H1 (cell line): ENCODE measurements around the gene SKP1. TPM values are rescaled to one million over a fixed set of nuclear protein-coding genes. Genes with fewer than 3 reads are reported as not detected.

Experiments
- CTCF ChIA-PET: fragments of 300-600 bp; sonication (Branson Sonifier 250); formaldehyde crosslinking; loops from one replicate; lab custom pipeline; 2021; ENCODE audit not compliant: partially characterized antibody; lab: Charles Lee
- POLR2A ChIA-PET: fragments of 300-600 bp; sonication (Branson Sonifier 250); formaldehyde crosslinking; loops from one replicate; lab custom pipeline; 2021; ENCODE audit warnings: inconsistent platforms; ENCODE audit not compliant: partially characterized antibody; lab: Charles Lee
- DNase-seq, 2 experiments: peaks; one replicate each; pipeline versions ENCODE4 v3.0.0 to v3.0.0-alpha.2; 2010 to 2022; ENCODE audit warnings: low spot score in 2 of 2, low read depth in 1 of 2, mixed read lengths in 1 of 2
- FAIRE-seq: peaks from 2 replicates; lab custom pipeline; 2011; peaks lifted over from hg19 to GRCh38; lab: Jason Lieb, UNC
- H2AFZ ChIP-seq: 2 replicates; pipeline ENCODE4 v1.8.1; 2012; ENCODE audit warnings: low read length, inconsistent platforms
- H2AK5ac ChIP-seq: 2 replicates; pipeline ENCODE4 v1.6.1; 2013; ENCODE audit warnings: low read depth, low read length
- H2BK120ac ChIP-seq: replicated peaks from 2 replicates; pipeline ENCODE3; 2013; ENCODE audit warnings: low read depth, low read length, inconsistent platforms
- H2BK12ac ChIP-seq: 2 replicates; pipeline ENCODE4 v1.6.1; 2013; ENCODE audit warnings: low read depth, low read length
- H2BK15ac ChIP-seq: 2 replicates; pipeline ENCODE4 v1.6.1; 2013; ENCODE audit warnings: low read length
- H2BK20ac ChIP-seq: 2 replicates; pipeline ENCODE4 v1.6.1; 2013; ENCODE audit warnings: low read length
- H2BK5ac ChIP-seq: 2 replicates; pipeline ENCODE4 v1.6.1; 2013; ENCODE audit warnings: low read depth, low read length
- H3K14ac ChIP-seq: 2 replicates; pipeline ENCODE4 v1.6.1; 2013; ENCODE audit warnings: inconsistent platforms; ENCODE audit not compliant: insufficient read length
- H3K18ac ChIP-seq: 2 replicates; pipeline ENCODE4 v1.6.1; 2013; ENCODE audit warnings: low read length; ENCODE audit errors: extremely low read depth
- H3K23ac ChIP-seq: 2 replicates; pipeline ENCODE4 v1.6.1; 2013; ENCODE audit warnings: inconsistent platforms; ENCODE audit not compliant: insufficient read length
- H3K23me2 ChIP-seq: 2 replicates; pipeline ENCODE4 v1.6.1; 2013; ENCODE audit warnings: low read depth, low read length
- H3K27ac ChIP-seq: 2 replicates; pipeline ENCODE4 v1.6.1; 2011; ENCODE audit warnings: low read depth, low read length, inconsistent platforms
- H3K27me3 ChIP-seq, 4 experiments: replicated peaks in 1 of 4; 1 replicate in 1 of 4; 2 replicates in 3 of 4; pipeline versions ENCODE4 v1.6.1 to v1.8.1; 2011 to 2013; ENCODE audit warnings: low read length in 3 of 4, mild to moderate bottlenecking in 3 of 4, inconsistent platforms in 2 of 4, mixed read lengths in 2 of 4, moderate library complexity in 1 of 4; ENCODE audit not compliant: control insufficient read depth in 3 of 4, insufficient read depth in 3 of 4; ENCODE audit errors: extremely low read depth in 1 of 4
- H3K36me3 ChIP-seq, 4 experiments: 2 replicates each; pipeline versions ENCODE4 v1.6.1 to v1.8.1; 2011 to 2013; ENCODE audit warnings: mild to moderate bottlenecking in 4 of 4, low read length in 3 of 4, moderate library complexity in 2 of 4, control low read depth in 1 of 4, inconsistent platforms in 1 of 4; ENCODE audit not compliant: insufficient read depth in 4 of 4, control insufficient read depth in 2 of 4
- H3K4ac ChIP-seq: replicated peaks from 2 replicates; pipeline ENCODE3; 2013; ENCODE audit warnings: low read length, low read depth, mixed read lengths, inconsistent platforms; ENCODE audit not compliant: insufficient read length
- H3K4me1 ChIP-seq, 4 experiments: replicated peaks in 1 of 4; 1 replicate in 1 of 4; 2 replicates in 3 of 4; pipeline versions ENCODE4 v1.6.1 to v1.8.1; 2011 to 2013; ENCODE audit warnings: low read length in 3 of 4, inconsistent platforms in 2 of 4, mixed read lengths in 1 of 4; ENCODE audit not compliant: insufficient read depth in 4 of 4, control insufficient read depth in 3 of 4
- H3K4me2 ChIP-seq, 2 experiments: 2 replicates each; pipeline versions ENCODE4 v1.6.1 to v1.8.1; 2011 to 2013; ENCODE audit warnings: low read depth in 2 of 2, low read length in 2 of 2, control low read depth in 1 of 2, inconsistent platforms in 1 of 2, mild to moderate bottlenecking in 1 of 2; ENCODE audit not compliant: insufficient read depth in 1 of 2
- H3K4me3 ChIP-seq, 4 experiments: fragments of 200-600, 300-600 bp in 1 of 4; sonication (generic), shearing (Covaris generic), sonication (Bioruptor Twin) in 1 of 4; 2 replicates each; pipeline versions ENCODE4 v1.5.1 to v1.8.1; 2011 to 2016; ENCODE audit warnings: low read length in 4 of 4, low read depth in 3 of 4, control low read depth in 2 of 4, inconsistent platforms in 2 of 4, mild to moderate bottlenecking in 2 of 4, mixed read lengths in 1 of 4, moderate library complexity in 1 of 4; ENCODE audit not compliant: insufficient read depth in 2 of 4; ENCODE audit errors: extremely low read depth in 1 of 4
- H3K56ac ChIP-seq: replicated peaks from 2 replicates; pipeline ENCODE3; 2013; ENCODE audit warnings: low read depth, mild to moderate bottlenecking, mixed read lengths, low read length, inconsistent platforms; ENCODE audit not compliant: insufficient read length
- H3K79me1 ChIP-seq: 2 replicates; pipeline ENCODE4 v1.6.1; 2013; ENCODE audit warnings: low read depth, low read length, control low read depth
- H3K79me2 ChIP-seq, 2 experiments: 2 replicates each; pipeline versions ENCODE4 v1.6.1 to v1.8.1; 2012 to 2013; ENCODE audit warnings: low read length in 2 of 2, mild to moderate bottlenecking in 2 of 2, inconsistent platforms in 1 of 2; ENCODE audit not compliant: insufficient read depth in 2 of 2, control insufficient read depth in 1 of 2
- H3K9ac ChIP-seq, 4 experiments: replicated peaks in 1 of 4; 1 replicate in 1 of 4; 2 replicates in 3 of 4; pipeline versions ENCODE4 v1.6.1 to v1.8.1; 2011 to 2013; ENCODE audit warnings: low read depth in 3 of 4, low read length in 3 of 4, control low read depth in 2 of 4, mild to moderate bottlenecking in 2 of 4, moderate library complexity in 2 of 4, inconsistent platforms in 1 of 4; ENCODE audit errors: extremely low read depth in 1 of 4
- H3K9me3 ChIP-seq, 2 experiments: 2 replicates each; pipeline versions ENCODE4 v1.6.1 to v1.8.1; 2012 to 2013; ENCODE audit warnings: mild to moderate bottlenecking in 2 of 2, moderate library complexity in 2 of 2, control low read depth in 1 of 2, inconsistent platforms in 1 of 2, low read depth in 1 of 2, low read length in 1 of 2, mixed read lengths in 1 of 2; ENCODE audit not compliant: insufficient read depth in 2 of 2
- H4K20me1 ChIP-seq, 2 experiments: replicated peaks in 1 of 2; 2 replicates each; pipeline versions ENCODE3 to v1.8.1; 2011 to 2013; ENCODE audit warnings: inconsistent platforms in 2 of 2, low read length in 2 of 2, mild to moderate bottlenecking in 1 of 2; ENCODE audit not compliant: insufficient read depth in 2 of 2, control insufficient read depth in 1 of 2
- H4K5ac ChIP-seq: 2 replicates; pipeline ENCODE4 v1.6.1; 2013; ENCODE audit warnings: low read length, low read depth, mixed read lengths, inconsistent platforms; ENCODE audit not compliant: insufficient read length
- H4K8ac ChIP-seq: 2 replicates; pipeline ENCODE4 v1.8.0; 2013; ENCODE audit warnings: mild to moderate bottlenecking, moderate library complexity, low read length, inconsistent platforms; ENCODE audit not compliant: insufficient read depth; ENCODE audit errors: extremely low read depth
- H4K91ac ChIP-seq: replicated peaks from 2 replicates; pipeline ENCODE3; 2013; ENCODE audit warnings: low read length, mixed read lengths, inconsistent platforms; ENCODE audit not compliant: insufficient read length
- E2F6 ChIP-seq: IDR thresholded peaks from 2 replicates; pipeline ENCODE4 v1.6.1; 2012; ENCODE audit warnings: inconsistent platforms
- EGR1 ChIP-seq: IDR thresholded peaks from 2 replicates; pipeline ENCODE4 v1.6.1; 2011; ENCODE audit warnings: low read depth, low read length, borderline replicate concordance
- JUN ChIP-seq: IDR thresholded peaks from 2 replicates; pipeline ENCODE4 v1.6.1; 2011; ENCODE audit warnings: low read depth, mild to moderate bottlenecking, improper control_type of control experiment, low read length
- NANOG ChIP-seq: IDR thresholded peaks from 2 replicates; pipeline ENCODE4 v1.6.1; 2011; ENCODE audit warnings: low read length, low read depth, mild to moderate bottlenecking, inconsistent platforms; ENCODE audit not compliant: insufficient read depth, poor library complexity, severe bottlenecking
- NRF1 ChIP-seq: IDR thresholded peaks from 2 replicates; pipeline ENCODE4 v1.6.1; 2011; ENCODE audit warnings: mild to moderate bottlenecking, low read depth, low read length, improper control_type of control experiment
- POU5F1 ChIP-seq: IDR thresholded peaks from 2 replicates; pipeline ENCODE4 v1.6.1; 2011; ENCODE audit warnings: low read depth, mild to moderate bottlenecking, low read length, moderate library complexity
- WGBS, 2 experiments: shearing (Covaris generic) in 1 of 2; methylation state at CpG; one replicate each; pipeline versions ENCODE4 v1.1.6 to v1.1.7; 2013 to 2015; ENCODE audit warnings: low lambda C conversion rate in 2 of 2, mixed read lengths in 2 of 2, inconsistent platforms in 1 of 2, low coverage in 1 of 2, missing lambda C conversion rate in 1 of 2; ENCODE audit not compliant: insufficient replicate concordance in 2 of 2, insufficient coverage in 1 of 2, insufficient read length in 1 of 2; ENCODE audit errors: extremely low coverage in 1 of 2, missing lambda C conversion rate in 1 of 2; 5-methylcytosine and 5-hydroxymethylcytosine counted together
- polyA plus RNA-seq, 7 experiments: library from polyadenylated mRNA; depleted of rRNA in 3 of 7; stranded (reverse) in 5 of 7; unstranded in 2 of 7; fragments of >200 nt in 5 of 7; fragments of 200-250 nt in 2 of 7; gene quantifications; 1 replicate in 5 of 7; 2 replicates in 1 of 7; 4 replicates in 1 of 7; pipeline versions ENCODE4 v1.2.1 to v1.2.3, GENCODE V29; 2011 to 2013; ENCODE audit warnings: missing spikeins in 2 of 7, mixed read lengths in 2 of 7
- total RNA-seq: library from RNA; stranded (reverse); fragmentation: NEBNext Ultra II Directional; extraction: Animal tissue kit (Norgen Biotek cat#: 25700); gene quantifications from 2 replicates; pipeline ENCODE4 v1.2.1, GENCODE V29; 2021
- TF ChIP-seq, protein P1 (sequence below), 3 experiments: IDR thresholded peaks; 1 replicate in 2 of 3; 2 replicates in 1 of 3; pipeline versions ENCODE4 v1.5.1 to v1.6.1; 2011; ENCODE audit warnings: low read length in 3 of 3, mild to moderate bottlenecking in 3 of 3, inconsistent platforms in 2 of 3, low read depth in 1 of 3, moderate library complexity in 1 of 3; ENCODE audit not compliant: insufficient read depth in 1 of 3; ENCODE audit errors: control extremely low read depth in 1 of 3

Gene SKP1
- total and polyA plus RNA-seq, 2 of the 8 experiments (the other 6 are each of a cell fraction or from before 2014, with no cell fraction given), result 163 to 332 TPM

DNA sequence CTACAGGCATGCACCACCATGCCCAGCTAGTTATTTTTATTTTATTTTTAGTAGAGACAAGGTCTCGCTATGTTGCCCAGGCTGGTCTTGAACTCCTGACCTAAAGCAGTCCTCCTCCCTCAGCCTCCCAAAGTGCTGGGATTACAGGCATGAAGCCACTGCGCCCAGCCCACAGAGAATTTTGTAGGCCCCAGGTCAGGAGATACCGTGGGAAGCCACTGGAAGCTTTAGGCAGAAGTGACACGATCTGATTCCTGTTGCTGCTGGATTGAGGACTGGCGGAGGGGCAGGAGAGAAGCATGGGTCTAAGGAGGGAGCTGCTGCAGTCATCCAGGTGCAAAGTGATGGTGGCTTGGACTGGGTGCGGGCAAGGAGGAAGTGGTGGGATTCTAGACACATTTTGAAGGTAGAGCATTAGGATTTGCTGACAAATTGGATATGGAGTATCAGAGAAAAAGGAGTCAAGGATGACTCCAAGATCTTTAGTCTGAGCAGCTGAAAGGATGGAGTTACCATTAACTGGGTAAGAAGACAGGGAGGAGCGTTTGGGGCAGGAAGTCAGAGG, 41.6 kb downstream of the SKP1 start:
- no peaks in the 10 kb centered on the region; a peak in 1 of 4 replicates for H3K79me2 ChIP-seq
- H3K79me1 ChIP-seq, result peaks cover 19% of the 10 kb centered on the region
- no peak overlapping the region for H2BK120ac ChIP-seq
- peaks cover 0 to 5% (median 2%) of the 10 kb centered on the region in 4 experiments; a peak in 3 of 7 replicates for H3K4me1 ChIP-seq
- no peak overlapping the region for H2BK20ac ChIP-seq
- H4K20me1 ChIP-seq, result peaks cover 12 to 47% of the 10 kb centered on the region in 2 experiments
- H3K27ac ChIP-seq, result no peak overlapping the region
- no peaks in the 10 kb centered on the region for H3K23me2 ChIP-seq
- H3K56ac ChIP-seq, result no peak overlapping the region
- H3K36me3 ChIP-seq, result peaks cover 0 to 6% (median under 1%) of the 10 kb centered on the region in 4 experiments; a peak in 2 of 8 replicates
- H3K23ac ChIP-seq, result no peak overlapping the region
- H4K91ac ChIP-seq, result no peak overlapping the region
- DNase-seq (no peak), FAIRE-seq (no peak)
- H3K4me3 ChIP-seq, result no peak overlapping the region
- no peaks in the 10 kb centered on the region for H3K27me3 ChIP-seq
- CTCF ChIA-PET, result interaction anchor here (0.7 to 24.3 kb wide), 6 partner anchors 8 to 88 kb away, joined by 3 to 629 read pairs (median 7); no protein-coding TSS in a partner anchor
- no peak overlapping the region for H3K4me2 ChIP-seq
- POLR2A ChIA-PET, result interaction anchor here (1.3 to 1.4 kb wide), 2 partner anchors 24 to 43 kb away, joined by 3 to 5 read pairs; no protein-coding TSS in a partner anchor
- WGBS, 2 experiments, result 93% methylated on average over 7 of the region's 7 CpGs; no CpG with 5 or more reads in 1 of the 2 experiments
- no peak overlapping the region for H2BK15ac ChIP-seq
- no peak overlapping the region for H3K9ac ChIP-seq
- no peak overlapping the region for H3K18ac ChIP-seq
- H4K8ac ChIP-seq, result no peak overlapping the region
- H4K5ac ChIP-seq, result no peak overlapping the region
- H2AFZ ChIP-seq, result no peak overlapping the region
- H3K14ac ChIP-seq, result no peak overlapping the region
- TF ChIP-seq NRF1, result no peak
- TF ChIP-seq, protein P1, sequence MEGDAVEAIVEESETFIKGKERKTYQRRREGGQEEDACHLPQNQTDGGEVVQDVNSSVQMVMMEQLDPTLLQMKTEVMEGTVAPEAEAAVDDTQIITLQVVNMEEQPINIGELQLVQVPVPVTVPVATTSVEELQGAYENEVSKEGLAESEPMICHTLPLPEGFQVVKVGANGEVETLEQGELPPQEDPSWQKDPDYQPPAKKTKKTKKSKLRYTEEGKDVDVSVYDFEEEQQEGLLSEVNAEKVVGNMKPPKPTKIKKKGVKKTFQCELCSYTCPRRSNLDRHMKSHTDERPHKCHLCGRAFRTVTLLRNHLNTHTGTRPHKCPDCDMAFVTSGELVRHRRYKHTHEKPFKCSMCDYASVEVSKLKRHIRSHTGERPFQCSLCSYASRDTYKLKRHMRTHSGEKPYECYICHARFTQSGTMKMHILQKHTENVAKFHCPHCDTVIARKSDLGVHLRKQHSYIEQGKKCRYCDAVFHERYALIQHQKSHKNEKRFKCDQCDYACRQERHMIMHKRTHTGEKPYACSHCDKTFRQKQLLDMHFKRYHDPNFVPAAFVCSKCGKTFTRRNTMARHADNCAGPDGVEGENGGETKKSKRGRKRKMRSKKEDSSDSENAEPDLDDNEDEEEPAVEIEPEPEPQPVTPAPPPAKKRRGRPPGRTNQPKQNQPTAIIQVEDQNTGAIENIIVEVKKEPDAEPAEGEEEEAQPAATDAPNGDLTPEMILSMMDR (IDR thresholded peaks at IDR 0.05; ENCODE audit: control extremely low read depth in 1 of 3, insufficient read depth in 1 of 3, low read depth in 1 of 3, low read length in 3 of 3), result no peak
- no peak for TF ChIP-seq EGR1
- TF ChIP-seq POU5F1, result no peak
- no peak for TF ChIP-seq JUN
- no peak for TF ChIP-seq NANOG
- no peak for TF ChIP-seq E2F6
- H2BK5ac ChIP-seq, result no peak overlapping the region
- no peak overlapping the region for H2BK12ac ChIP-seq
- H2AK5ac ChIP-seq, result no peak overlapping the region
- H3K4ac ChIP-seq, result no peak overlapping the region
- H3K9me3 ChIP-seq, result no peaks in the 10 kb centered on the region
